Ramos (cell line): ENCODE data around the gene CTTNBP2.

Experiments
- in situ Hi-C: fragments of 300-500 bp; cut with MboI; formaldehyde crosslinking; loops from one replicate; pipeline ENCODE4 v1.14.3; 2022; ENCODE audit warnings: low sequenced_read_pairs; ENCODE audit not compliant: unreplicated experiment

The CTTNBP2 gene

GRCh38 chr7:117872561-117873309 lies 506 bp downstream of the CTTNBP2 start:
- in situ Hi-C loops, result no loop called here

DNA sequence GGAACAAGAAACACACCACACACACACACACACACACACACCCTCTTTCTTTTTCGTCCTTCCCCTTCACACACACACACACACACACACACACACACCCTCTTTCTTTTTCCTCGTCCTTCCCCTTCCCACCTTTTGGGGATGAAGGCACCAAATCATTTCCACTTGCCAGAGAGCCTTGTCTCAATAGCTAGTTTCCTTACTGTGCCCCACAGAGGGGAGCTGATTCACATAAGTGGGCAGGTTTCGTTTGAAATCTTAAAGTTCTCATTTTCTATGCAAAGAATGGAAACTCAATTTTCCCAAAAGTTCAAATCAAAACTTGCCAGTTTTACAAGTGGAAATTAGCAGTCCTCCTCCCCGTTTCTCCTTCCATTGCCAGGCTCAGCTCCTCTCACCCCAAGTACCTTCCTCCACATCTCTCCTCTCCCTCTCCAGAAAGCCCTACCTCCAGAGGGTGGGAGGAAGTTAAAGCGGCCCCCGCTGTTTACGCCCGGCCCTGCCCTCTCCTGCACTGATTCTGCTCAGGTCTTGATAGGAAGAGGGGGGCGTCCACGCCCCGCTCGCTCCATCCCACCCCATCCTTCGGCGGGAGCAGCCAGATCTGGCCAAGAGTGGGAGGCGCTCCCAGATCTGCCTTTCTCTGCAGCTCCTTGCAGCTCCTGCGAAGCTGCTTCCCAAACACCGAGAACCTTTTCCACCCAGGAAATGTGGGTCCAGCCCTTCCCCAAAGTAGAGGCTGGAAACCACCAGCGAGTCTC lies 1.3 kb downstream of the CTTNBP2 start:
- in situ Hi-C loops, result no loop called here

GRCh38 chr7:117871401-117871777 lies 1.9 kb downstream of the CTTNBP2 start:
- in situ Hi-C loops, result no loop called here

- in situ Hi-C loops, result no loop called here
These were observed 2.7 kb downstream of the CTTNBP2 start for GRCh38 chr7:117870448-117871130.

- in situ Hi-C loops, result no loop called here
These were observed 3.9 kb downstream of the CTTNBP2 start for GRCh38 chr7:117869374-117869773.

DNA sequence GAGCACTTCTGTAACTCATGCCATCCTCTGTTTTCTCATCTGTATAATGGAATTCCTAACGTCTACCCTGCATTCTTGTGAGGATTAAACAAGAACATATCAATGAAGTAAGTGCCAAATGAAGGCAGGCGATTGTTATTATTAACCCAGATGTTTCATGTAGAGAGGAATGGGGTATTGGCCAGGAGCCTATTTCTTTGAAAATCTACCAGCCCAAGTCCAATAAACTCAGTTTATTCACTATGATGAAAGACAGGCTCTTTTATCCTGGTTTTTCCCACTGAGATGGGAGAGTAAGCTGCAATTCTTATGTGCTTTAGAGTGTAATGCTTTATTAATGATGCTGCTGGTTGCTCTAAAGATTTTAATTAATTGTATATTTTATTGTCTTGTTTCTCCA lies 9.6 kb downstream of the CTTNBP2 start:
- in situ Hi-C loops, result no loop called here

DNA sequence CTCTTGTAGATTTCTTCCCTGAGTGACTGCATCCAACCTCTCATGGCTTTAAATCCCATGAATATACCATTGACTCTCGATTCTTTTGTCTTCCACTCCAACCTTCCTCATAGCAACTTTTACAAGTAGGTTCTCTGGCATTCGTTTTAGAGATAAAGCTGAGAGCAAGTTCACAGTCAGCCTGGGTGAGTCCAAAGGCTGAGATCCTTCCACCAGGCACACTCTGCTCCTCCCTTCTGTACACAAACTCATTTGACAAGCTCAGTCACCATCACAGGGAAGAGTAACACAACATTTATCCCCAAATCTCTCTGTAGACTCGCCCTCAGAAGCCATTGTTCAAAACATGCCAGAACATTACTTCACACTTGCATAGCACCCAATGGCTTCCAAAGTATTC lies 10.9 kb downstream of the CTTNBP2 start:
- in situ Hi-C loops, result no loop called here

DNA sequence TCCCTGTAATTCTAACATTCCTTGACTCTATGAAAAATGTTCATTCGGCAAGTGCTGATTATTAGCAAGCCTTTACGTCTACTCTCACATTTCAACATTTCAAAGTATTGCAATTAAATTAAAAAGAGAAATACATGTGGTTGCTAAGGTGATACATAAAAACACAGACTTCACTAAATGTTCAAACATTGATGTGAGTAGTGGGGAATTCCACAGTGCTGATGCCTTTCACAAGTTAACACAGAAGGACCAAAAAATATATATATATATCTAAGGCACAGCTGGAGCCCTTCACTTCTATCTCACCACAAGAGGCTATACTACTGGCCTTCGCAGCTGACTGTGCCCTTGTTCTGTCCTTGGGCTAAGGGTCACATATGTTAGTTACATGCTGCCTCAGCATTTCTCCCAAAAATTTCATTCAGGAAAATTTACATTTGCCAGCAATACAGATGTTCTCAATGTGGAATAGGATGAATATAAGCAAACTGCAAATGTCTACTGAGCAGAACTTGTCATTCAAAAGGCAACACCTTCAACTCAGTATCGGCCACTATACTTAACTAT lies 13.9 kb downstream of the CTTNBP2 start:
- in situ Hi-C loops, result no loop called here

DNA sequence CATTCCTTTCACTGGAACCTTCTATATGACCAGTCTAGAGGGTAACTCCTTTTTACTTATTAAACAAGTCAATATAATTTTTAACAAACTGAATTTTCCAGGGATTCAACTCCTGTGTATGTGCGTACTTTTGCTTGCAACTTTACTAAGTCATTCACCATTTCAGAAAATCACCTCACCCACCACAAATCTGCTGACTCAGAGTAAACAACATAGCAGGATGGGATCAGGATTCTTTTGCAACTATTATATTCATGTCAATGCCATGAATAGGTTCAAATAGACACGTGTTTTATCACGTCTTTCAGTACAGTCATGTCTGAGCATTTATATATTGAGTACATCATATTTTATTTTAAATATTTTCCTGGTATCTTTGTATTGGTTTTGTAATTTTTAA lies 14.5 kb downstream of the CTTNBP2 start:
- in situ Hi-C loops, result no loop called here

DNA sequence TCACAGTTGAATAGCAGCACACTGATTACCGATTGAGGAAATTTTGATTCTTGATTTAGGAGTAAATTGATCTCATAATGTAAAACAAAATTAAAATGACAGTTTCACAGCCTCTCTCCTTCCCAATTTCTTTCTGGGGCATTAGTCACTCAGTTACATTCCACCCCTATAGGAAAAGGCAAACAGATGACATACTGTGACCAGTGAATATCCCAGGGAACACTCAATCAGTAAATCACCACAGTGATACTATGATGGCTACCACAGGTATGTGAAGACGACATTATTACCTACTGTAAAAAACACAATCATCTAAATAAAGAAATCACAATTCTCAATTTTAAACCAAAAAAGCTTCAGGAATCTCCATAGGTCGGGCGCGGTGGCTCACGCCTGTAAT lies 15.5 kb downstream of the CTTNBP2 start:
- in situ Hi-C loops, result no loop called here

GRCh38 chr7:117856196-117856595 lies 17.0 kb downstream of the CTTNBP2 start:
- in situ Hi-C loops, result no loop called here

DNA sequence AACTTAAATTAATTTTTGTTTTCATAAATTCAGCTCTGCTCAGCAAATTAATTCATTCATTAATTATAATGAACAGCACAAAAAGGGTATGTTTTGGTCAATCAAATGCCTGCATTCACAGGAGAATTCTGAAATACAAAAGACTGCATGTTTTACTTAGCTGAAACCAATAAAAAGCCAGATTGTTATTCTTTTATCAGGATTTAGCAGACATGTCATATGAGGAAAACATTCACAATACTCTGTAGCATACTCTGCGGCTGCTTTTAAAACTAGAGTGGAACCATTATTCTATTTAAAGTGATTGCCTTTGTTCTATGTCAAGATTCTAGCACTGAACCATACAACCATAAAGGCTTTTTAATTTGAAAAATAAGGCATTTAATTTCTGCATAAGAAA lies 19.1 kb downstream of the CTTNBP2 start:
- in situ Hi-C loops, result no loop called here

GRCh38 chr7:117848941-117849340 lies 24.3 kb downstream of the CTTNBP2 start:
- in situ Hi-C loops, result no loop called here

- in situ Hi-C loops, result no loop called here
These were observed 28.6 kb downstream of the CTTNBP2 start for GRCh38 chr7:117844678-117845077.

DNA sequence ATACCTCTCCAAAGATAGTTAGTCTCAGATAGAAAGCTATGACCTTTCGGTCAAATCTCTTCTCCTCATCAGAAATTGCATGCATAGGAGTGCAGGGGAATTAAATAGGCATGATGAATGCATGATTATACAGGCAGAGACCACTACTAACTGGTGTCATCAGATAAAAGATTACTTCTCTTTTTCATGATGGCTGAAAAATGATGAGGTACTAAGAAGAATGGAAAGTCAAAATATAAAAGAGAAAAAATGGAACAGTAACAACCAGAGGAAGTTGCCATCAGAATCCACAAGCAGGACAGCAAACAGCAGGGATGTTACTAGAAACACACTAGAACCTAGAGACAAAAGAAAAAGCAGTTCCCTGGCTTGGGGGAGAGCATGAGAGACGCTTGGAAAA lies 31.6 kb downstream of the CTTNBP2 start:
- in situ Hi-C loops, result no loop called here

DNA sequence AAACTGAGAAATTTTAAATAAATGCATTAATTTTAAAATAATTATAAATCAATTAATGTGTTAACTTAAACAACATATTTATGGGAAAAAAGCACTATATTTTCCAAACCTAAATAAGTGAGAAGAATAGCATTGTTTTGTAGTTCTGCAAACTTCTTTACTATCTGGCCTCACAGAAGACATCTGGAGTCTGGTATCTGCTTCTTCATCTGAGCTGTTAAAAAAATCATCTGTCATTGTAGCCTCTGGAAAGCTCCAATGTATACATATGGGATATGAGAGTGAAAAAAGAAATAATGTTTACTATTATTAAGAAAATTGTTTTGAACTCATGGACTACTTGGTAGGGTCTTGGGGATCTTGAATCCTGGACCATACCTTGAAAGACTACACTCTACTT lies 32.2 kb downstream of the CTTNBP2 start:
- in situ Hi-C loops, result no loop called here

- in situ Hi-C loops, result no loop called here
These were observed 33.7 kb downstream of the CTTNBP2 start for GRCh38 chr7:117839507-117839906.

- in situ Hi-C loops, result no loop called here
These were observed 35.4 kb downstream of the CTTNBP2 start for GRCh38 chr7:117837841-117838240.

DNA sequence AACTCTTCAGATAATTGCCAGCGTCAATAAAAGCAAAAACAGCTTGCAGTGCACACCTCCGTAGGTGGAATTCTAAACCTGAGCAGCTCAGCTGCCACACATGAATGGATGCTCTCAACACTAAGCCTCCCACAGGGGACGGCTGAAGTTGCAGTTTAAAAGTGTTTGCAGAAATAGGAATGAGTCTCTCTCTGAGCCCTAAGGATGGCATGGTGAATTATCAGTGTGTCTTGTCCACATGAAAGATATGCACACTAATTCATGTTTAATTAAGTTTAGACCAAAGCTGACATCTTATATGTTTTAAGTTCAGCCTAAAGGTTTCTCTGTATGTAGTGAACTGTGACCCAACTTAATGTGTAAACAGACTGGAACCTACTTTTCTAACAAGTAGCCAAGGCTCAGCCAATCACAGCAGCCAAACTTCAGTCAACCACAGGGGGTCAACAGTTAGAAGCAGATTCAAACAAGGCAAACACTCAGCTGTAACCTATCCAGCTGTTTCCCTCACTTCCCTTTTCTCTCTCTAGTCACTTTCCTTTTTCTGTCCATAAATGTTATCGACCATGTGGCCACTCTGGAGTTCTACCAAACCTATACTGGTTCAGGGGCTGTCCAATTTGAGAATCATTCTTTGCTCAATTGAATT lies 38.1 kb downstream of the CTTNBP2 start:
- in situ Hi-C loops, result no loop called here

DNA sequence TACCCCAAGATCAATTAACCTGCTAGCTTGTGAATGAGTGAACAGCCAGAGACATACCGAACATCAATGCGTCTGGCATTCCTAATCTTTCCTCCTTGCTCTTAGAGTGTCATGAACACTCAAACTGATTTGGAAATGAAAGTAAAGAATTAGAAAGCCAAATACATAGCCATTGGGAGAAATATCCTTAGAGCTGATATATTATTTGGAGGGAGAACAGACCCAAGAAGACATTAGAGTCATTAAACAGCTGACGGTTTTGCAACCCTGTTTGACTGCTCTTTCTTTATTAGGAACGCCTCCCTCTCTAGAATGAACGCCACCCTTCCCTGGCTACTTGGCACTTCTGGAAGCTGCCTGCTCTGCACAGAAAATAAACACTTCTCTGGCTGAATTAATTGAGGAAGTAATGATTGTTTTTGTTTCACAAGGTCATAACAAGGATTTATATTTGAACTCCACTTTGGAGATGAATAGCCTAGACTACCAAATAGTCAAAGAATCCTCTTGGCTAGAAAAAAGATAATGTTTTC lies 42.8 kb downstream of the CTTNBP2 start:
- in situ Hi-C loops, result no loop called here
